ENCODE measurements around the gene ZFP36L1. TPM values are rescaled to one million over a fixed set of nuclear protein-coding genes. Genes with fewer than 3 reads are reported as not detected.

The ZFP36L1 gene
- total and polyA plus RNA-seq, 9 of the 15 experiments (the other 6 are each of a cell fraction or from before 2014, with no cell fraction given) = 1.3 to 26.6 (median 3.7) TPM

DNA sequence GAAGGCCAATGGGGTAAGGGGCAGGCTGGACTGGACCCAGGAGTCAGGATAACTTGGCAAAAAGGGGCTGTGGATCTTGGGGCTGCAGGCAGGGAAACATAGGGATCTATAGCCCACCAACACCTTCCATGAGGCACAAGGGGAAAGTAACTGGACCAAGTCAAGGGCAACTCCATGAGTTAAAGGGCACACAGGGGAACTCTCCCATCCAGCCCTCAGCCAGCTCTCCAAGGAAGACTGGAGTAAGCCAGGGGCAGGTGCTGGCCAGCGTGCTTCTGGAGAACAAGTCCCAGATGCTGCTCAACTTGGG is 31.3 kb upstream of the ZFP36L1 start:
- peak overlapping the region; percentile 97 for H2AFZ ChIP-seq (ENCODE audit: low read depth, low read length)
- no peak for FAIRE-seq
- 0 out of 2 replicates have a peak overlapping the region, but pooled peaks have one; percentile 69 for H3K4me2 ChIP-seq (ENCODE audit: insufficient read depth, low read length)
- TF ChIP-seq PHB (CRISPR knock-in tag; IDR thresholded peaks at IDR 0.05) (no peak), MYC (IDR thresholded peaks at IDR 0.05; ENCODE audit: low read depth, low read length) (no peak), MYC (CRISPR knock-in tag; IDR thresholded peaks at IDR 0.05; ENCODE audit: borderline replicate concordance, low read depth) (no peak), PBX2 (CRISPR knock-in tag; IDR thresholded peaks at IDR 0.05; ENCODE audit: low read depth) (no peak), PBX2 (tag; conservative IDR thresholded peaks at IDR 0.05; ENCODE audit: low read depth) (no peak), KHSRP (IDR thresholded peaks at IDR 0.05) (no peak), SNRNP70 (optimal IDR thresholded peaks at IDR 0.05; ENCODE audit: low read depth, low read length) (no peak), PHF21A (IDR thresholded peaks at IDR 0.05; ENCODE audit: borderline replicate concordance, low read depth) (no peak), ZNF174 (CRISPR knock-in tag; IDR thresholded peaks at IDR 0.05) (no peak), KDM4B (IDR thresholded peaks at IDR 0.05; ENCODE audit: borderline replicate concordance in 2 of 2, low read depth in 1 of 2) (no peak), DMBX1 (CRISPR knock-in tag; IDR thresholded peaks at IDR 0.05; ENCODE audit: borderline replicate concordance) (no peak), ZNF124 (CRISPR knock-in tag; IDR thresholded peaks at IDR 0.05) (no peak), MAFK (IDR thresholded peaks at IDR 0.05; ENCODE audit: low read length) (no peak), PURB (CRISPR knock-in tag; IDR thresholded peaks at IDR 0.05; ENCODE audit: low read depth) (no peak), NBN (IDR thresholded peaks at IDR 0.05; ENCODE audit: low read depth) (no peak), GATA2 (CRISPR knock-in tag; IDR thresholded peaks at IDR 0.05) (no peak), ZNF23 (CRISPR knock-in tag; IDR thresholded peaks at IDR 0.05) (no peak), SRSF3 (IDR thresholded peaks at IDR 0.05; ENCODE audit: insufficient read depth, low read length) (no peak)
- TF ChIP-seq, protein P1, sequence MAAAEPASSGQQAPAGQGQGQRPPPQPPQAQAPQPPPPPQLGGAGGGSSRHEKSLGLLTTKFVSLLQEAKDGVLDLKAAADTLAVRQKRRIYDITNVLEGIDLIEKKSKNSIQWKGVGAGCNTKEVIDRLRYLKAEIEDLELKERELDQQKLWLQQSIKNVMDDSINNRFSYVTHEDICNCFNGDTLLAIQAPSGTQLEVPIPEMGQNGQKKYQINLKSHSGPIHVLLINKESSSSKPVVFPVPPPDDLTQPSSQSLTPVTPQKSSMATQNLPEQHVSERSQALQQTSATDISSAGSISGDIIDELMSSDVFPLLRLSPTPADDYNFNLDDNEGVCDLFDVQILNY (CRISPR knock-in tag; IDR thresholded peaks at IDR 0.05) = no peak
- CTCF ChIA-PET (ENCODE audit: low intra/inter-chr PET ratio) = no interaction called here
- POLR2A ChIA-PET = interaction anchor here (0.6 to 1.5 kb wide), 2 partner anchors 31 to 374 kb away, joined by 3 to 4 read pairs; partner anchors contain the start of gene ZFP36L1
- H3K4me1 ChIP-seq (replicated peaks in 1 of 2; ENCODE audit: control insufficient read depth in 2 of 2, insufficient read depth in 2 of 2, low read length in 2 of 2) = peaks cover 13 to 18% of the 10 kb centered on the region in 2 experiments; a peak in 4 of 5 replicates
- 100% methylated on average over 1 of the region's 1 CpG for WGBS (ENCODE audit: insufficient coverage, low coverage, missing lambda C conversion rate)
- H3K27me3 ChIP-seq (ENCODE audit: control insufficient read depth in 2 of 2, insufficient read depth in 2 of 2, low read length in 2 of 2) = no peaks in the 10 kb centered on the region
- no peaks in the 10 kb centered on the region for H3K79me2 ChIP-seq (ENCODE audit: control insufficient read depth, insufficient read depth, low read length)
- H3K4me3 ChIP-seq = no peak overlapping the region
- no peak overlapping the region for H3K9ac ChIP-seq (ENCODE audit: insufficient read depth in 1 of 2, low read depth in 2 of 2, low read length in 2 of 2)
- no peak for DNase-seq (ENCODE audit: extremely low read depth in 1 of 4, low spot score in 3 of 4)
- no peak for ATAC-seq
- no peaks in the 10 kb centered on the region for H3K9me3 ChIP-seq (replicated peaks; ENCODE audit: control insufficient read depth, insufficient read depth, low read depth, low read length)
- in situ Hi-C loops (cut with MboI) = loop anchor here (10.0 kb wide), 2 partner anchors 579 to 889 kb away; no protein-coding TSS in a partner anchor
- H4K20me1 ChIP-seq (replicated peaks; ENCODE audit: control insufficient read depth, insufficient read depth, low read length) = no peaks in the 10 kb centered on the region
- intact Hi-C loops (cut with micrococcal nuclease) = no loop called here
- no peaks in the 10 kb centered on the region for H3K36me3 ChIP-seq (ENCODE audit: control insufficient read depth, insufficient read depth, low read length)
- H3K27ac ChIP-seq (ENCODE audit: extremely low read depth, low read depth, low read length) = no peak overlapping the region
- no TSS peak for BruUV-seq (replicated peaks)
- H3K9me1 ChIP-seq (ENCODE audit: control insufficient read depth, insufficient read depth, low read length) = no peaks in the 10 kb centered on the region
